Spleen (tissue), 7 donors: ENCODE measurements around the gene SUPT5H.
A peak's percentile ranks its signal among the peaks of the same experiment; 100 is the strongest.

ENCODE experiments used
- POLR2A ChIP-seq, 3 donors: fragments of 450-650 bp; IDR thresholded peaks; one replicate each; pipeline ENCODE4 v1.5.1; 2017; ENCODE audit warnings: antibody characterized with exemption in 3 of 3, mild to moderate bottlenecking in 1 of 3
- POLR2AphosphoS5 ChIP-seq, 3 donors: sonication (generic); formaldehyde crosslinking; IDR thresholded peaks; one replicate each; pipeline ENCODE4 v1.5.1; 2017; ENCODE audit warnings: antibody characterized with exemption in 3 of 3
- TF ChIP-seq, protein P1 (sequence below), 11 experiments: fragments of 200-600 bp in 7 of 11; fragments of 450-650 bp in 4 of 11; sonication (generic) in 4 of 11; IDR thresholded peaks in 8 of 11; conservative IDR thresholded peaks in 3 of 11; 1 replicate in 7 of 11; 2 replicates in 4 of 11; pipeline versions ENCODE4 v1.4.0 to v1.8.0; 2016 to 2021; ENCODE audit warnings: antibody characterized with exemption in 11 of 11, inconsistent platforms in 4 of 11, mild to moderate bottlenecking in 1 of 11
- donor health status: DM: no; HTN: no; CAD: no; lungs with moderate emphysema.
- donor health status: DM: no; HTN: no; CAD: no.
- donor health status: DM: no; HTN: no; CAD: no.

DNA sequence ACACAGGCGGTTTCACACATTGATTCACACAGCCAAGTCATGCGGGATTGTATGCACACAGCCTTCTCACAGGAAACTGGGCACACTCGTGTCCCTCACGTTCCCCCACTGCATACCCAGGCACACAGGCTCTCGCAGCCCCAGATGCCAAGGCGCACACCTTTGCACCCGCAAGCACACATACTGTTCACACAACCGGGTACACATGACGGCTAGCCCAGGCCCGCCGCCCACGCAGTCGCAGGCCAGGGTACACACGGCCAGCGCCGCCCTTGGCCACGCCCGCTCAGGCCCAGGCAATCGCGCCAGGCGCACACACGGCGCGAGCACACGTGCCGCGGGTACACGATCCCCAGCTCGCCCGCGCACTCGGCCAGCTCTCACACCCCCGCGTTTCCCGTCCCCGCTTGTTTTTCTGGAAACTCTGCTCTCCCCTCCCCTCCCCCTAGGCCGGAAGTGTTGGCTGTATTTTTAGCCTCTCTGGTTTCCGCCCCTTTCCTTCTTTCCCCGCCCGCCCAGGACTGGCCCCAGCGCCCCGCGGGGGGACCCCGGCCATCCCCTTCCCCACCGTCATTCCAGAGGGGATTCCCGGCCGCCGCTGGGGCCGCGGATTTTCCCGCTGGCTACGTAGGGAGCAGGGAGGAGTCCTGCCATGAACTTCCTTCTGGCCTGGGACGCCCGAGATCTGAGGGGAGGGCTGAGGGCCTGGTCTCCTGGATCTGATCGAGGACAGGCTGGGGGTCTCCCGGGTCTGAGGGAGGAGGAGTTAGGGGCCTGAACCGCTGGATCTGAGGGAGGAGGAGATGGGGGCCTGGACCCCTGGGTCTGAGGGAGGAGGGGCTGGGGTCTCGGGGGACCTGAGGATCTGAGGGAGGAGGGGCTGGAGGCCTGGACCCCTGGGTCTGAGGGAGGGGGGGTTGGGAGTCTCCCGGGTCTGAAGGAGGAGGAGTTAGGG is 42.8 kb upstream of the SUPT5H start:
- TF ChIP-seq POLR2A (IDR thresholded peaks at IDR 0.05) (peak; percentile 13 to 61 (median 28)), POLR2AphosphoS5 (IDR thresholded peaks at IDR 0.05) (peak; percentile 92 to 98 (median 93))
- TF ChIP-seq, protein P1, sequence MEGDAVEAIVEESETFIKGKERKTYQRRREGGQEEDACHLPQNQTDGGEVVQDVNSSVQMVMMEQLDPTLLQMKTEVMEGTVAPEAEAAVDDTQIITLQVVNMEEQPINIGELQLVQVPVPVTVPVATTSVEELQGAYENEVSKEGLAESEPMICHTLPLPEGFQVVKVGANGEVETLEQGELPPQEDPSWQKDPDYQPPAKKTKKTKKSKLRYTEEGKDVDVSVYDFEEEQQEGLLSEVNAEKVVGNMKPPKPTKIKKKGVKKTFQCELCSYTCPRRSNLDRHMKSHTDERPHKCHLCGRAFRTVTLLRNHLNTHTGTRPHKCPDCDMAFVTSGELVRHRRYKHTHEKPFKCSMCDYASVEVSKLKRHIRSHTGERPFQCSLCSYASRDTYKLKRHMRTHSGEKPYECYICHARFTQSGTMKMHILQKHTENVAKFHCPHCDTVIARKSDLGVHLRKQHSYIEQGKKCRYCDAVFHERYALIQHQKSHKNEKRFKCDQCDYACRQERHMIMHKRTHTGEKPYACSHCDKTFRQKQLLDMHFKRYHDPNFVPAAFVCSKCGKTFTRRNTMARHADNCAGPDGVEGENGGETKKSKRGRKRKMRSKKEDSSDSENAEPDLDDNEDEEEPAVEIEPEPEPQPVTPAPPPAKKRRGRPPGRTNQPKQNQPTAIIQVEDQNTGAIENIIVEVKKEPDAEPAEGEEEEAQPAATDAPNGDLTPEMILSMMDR (IDR thresholded peaks at IDR 0.05 in 8 of 11, conservative IDR thresholded peaks at IDR 0.05 in 3 of 11) = peak in 4 of 11 experiments; percentile 9 to 37 (median 10)
